OCI-LY1 (cell line): Measurements from ENCODE around the gene ZNF132.

Experiments
- H2AFZ ChIP-seq: fragments of 200-600 bp; sonication (generic), shearing (Covaris generic); 2 replicates; pipeline ENCODE4 v1.6.0; 2014; ENCODE audit warnings: antibody characterized with exemption, mild to moderate bottlenecking, low read length
- H3F3A ChIP-seq: fragments of 200-600 bp; sonication (generic), shearing (Covaris generic); 2 replicates; pipeline ENCODE4 v1.6.0; 2014; ENCODE audit warnings: mild to moderate bottlenecking, antibody characterized with exemption, low read length, moderate library complexity; ENCODE audit not compliant: insufficient read depth
- H3K27ac ChIP-seq: fragments of 200-600 bp; sonication (generic); 2 replicates; pipeline ENCODE4 v1.5.1; 2014; ENCODE audit warnings: low read length, mixed run types, mild to moderate bottlenecking, low read depth; ENCODE audit not compliant: poor library complexity, severe bottlenecking
- H3K27me3 ChIP-seq: fragments of 200-600 bp; sonication (generic); 2 replicates; pipeline ENCODE4 v1.6.0; 2014; ENCODE audit warnings: antibody characterized with exemption, mild to moderate bottlenecking, low read length, moderate library complexity; ENCODE audit not compliant: insufficient read depth
- H3K36me3 ChIP-seq: fragments of 200-600 bp; sonication (generic); 2 replicates; pipeline ENCODE4 v1.6.1; 2014; ENCODE audit warnings: mild to moderate bottlenecking, antibody characterized with exemption, low read length, moderate library complexity, mixed read lengths; ENCODE audit not compliant: insufficient read depth
- H3K4me1 ChIP-seq: fragments of 200-600 bp; sonication (generic); 2 replicates; pipeline ENCODE4 v1.5.1; 2014; ENCODE audit warnings: mild to moderate bottlenecking, low read length, moderate library complexity; ENCODE audit not compliant: insufficient read depth, severe bottlenecking
- H3K4me2 ChIP-seq: fragments of 200-600 bp; sonication (generic), shearing (Covaris generic); 2 replicates; pipeline ENCODE4 v1.6.1; 2014; ENCODE audit warnings: low read length
- H3K4me3 ChIP-seq: fragments of 200-600 bp; sonication (generic); 2 replicates; pipeline ENCODE4 v1.5.1; 2014; ENCODE audit warnings: low read length, low read depth, mild to moderate bottlenecking, mixed read lengths; ENCODE audit not compliant: poor library complexity, severe bottlenecking
- H3K79me2 ChIP-seq: fragments of 200-600 bp; shearing (Covaris generic); 2 replicates; pipeline ENCODE4 v1.6.1; 2016; ENCODE audit warnings: mixed run types, low read length, mixed read lengths; ENCODE audit not compliant: insufficient read depth
- H3K9ac ChIP-seq: fragments of 200-600 bp; sonication (generic), shearing (Covaris generic); 2 replicates; pipeline ENCODE4 v1.6.1; 2014; ENCODE audit warnings: mild to moderate bottlenecking, low read length, mixed read lengths
- H3K9me2 ChIP-seq: fragments of 200-600 bp; sonication (generic), shearing (Covaris generic); 2 replicates; pipeline ENCODE4 v1.6.1; 2014; ENCODE audit warnings: low read depth, mild to moderate bottlenecking, low read length, mixed read lengths
- H3K9me3 ChIP-seq: fragments of 200-600 bp; shearing (Covaris generic); 2 replicates; pipeline ENCODE4 v1.6.1; 2014; ENCODE audit warnings: low read length, mixed read lengths
- H4K20me1 ChIP-seq: fragments of 200-600 bp; sonication (generic), shearing (Covaris generic); 2 replicates; pipeline ENCODE4 v1.6.0; 2016; ENCODE audit warnings: mild to moderate bottlenecking, low read length; ENCODE audit not compliant: insufficient read depth
- CTCF ChIP-seq: fragments of 200-600 bp; sonication (generic), shearing (Covaris generic); IDR thresholded peaks from 2 replicates; pipeline ENCODE4 v1.5.1; 2017; ENCODE audit warnings: mild to moderate bottlenecking, antibody characterized with exemption, low read length, moderate library complexity, mixed read lengths
- EZH2 ChIP-seq: fragments of 200-600 bp; sonication (generic), shearing (Covaris generic); IDR thresholded peaks from 2 replicates; pipeline ENCODE4 v1.8.0; 2017; ENCODE audit warnings: borderline replicate concordance, mixed run types, mild to moderate bottlenecking, antibody characterized with exemption, low read length, moderate library complexity, mixed read lengths

The ZNF132 gene

GRCh38 chr19:58468216-58468839, 28.4 kb upstream of the ZNF132 start:
- Histone ChIP-seq H2AFZ (no peak overlapping the region), H3K9me3 (no peaks in the 10 kb centered on the region), H4K20me1 (no peaks in the 10 kb centered on the region), H3K9ac (peak overlapping the region; percentile 50; the same call in 1 of the 2 replicates), H3K27me3 (no peaks in the 10 kb centered on the region), H3K36me3 (peaks cover 36% of the 10 kb centered on the region), H3F3A (no peaks in the 10 kb centered on the region), H3K79me2 (no peaks in the 10 kb centered on the region; the same call in 1 of the 2 replicates), H3K4me1 (peaks cover 22% of the 10 kb centered on the region), H3K4me2 (peak overlapping the region; percentile 78), H3K9me2 (no peaks in the 10 kb centered on the region), H3K27ac (no peak overlapping the region), H3K4me3 (peak overlapping the region; percentile 79)
- no peak for TF ChIP-seq EZH2
- TF ChIP-seq CTCF = no peak

GRCh38 chr19:58466760-58467589, 27.0 kb upstream of the ZNF132 start, which contains the start of gene ZNF324:
ZNF324 (plus strand) TSS chr19:58467080; CDS start chr19:58469186, 2,106 bp downstream.
- Histone ChIP-seq H3K4me3 (peak within 1 kb of the TSS; percentile 79), H3K9me3 (no peaks in the 10 kb centered on the region), H3K9ac (peak within 1 kb of the TSS; percentile 76), H3K4me2 (peak within 1 kb of the TSS; percentile 78), H3K27me3 (no peaks in the 10 kb centered on the region), H4K20me1 (no peaks in the 10 kb centered on the region), H3F3A (no peaks in the 10 kb centered on the region; the same call in 1 of the 2 replicates), H2AFZ (0 out of 2 replicates have a peak within 1 kb of the TSS, but pooled peaks have one; percentile 22), H3K79me2 (no peaks in the 10 kb centered on the region; the same call in 1 of the 2 replicates), H3K4me1 (peaks cover 22% of the 10 kb centered on the region), H3K9me2 (no peaks in the 10 kb centered on the region), H3K36me3 (peaks cover 22% of the 10 kb centered on the region), H3K27ac (no peak within 1 kb of the TSS)
- TF ChIP-seq EZH2 (no peak), CTCF (no peak)

GRCh38 chr19:58466089-58466759, 26.3 kb upstream of the ZNF132 start:
- 0 out of 2 replicates have a peak overlapping the region, but pooled peaks have one; percentile 22 for H2AFZ ChIP-seq
- no peak overlapping the region for H3K27ac ChIP-seq
- H3K4me3 ChIP-seq = peak overlapping the region; percentile 79
- TF ChIP-seq EZH2 = no peak
- no peak for TF ChIP-seq CTCF
- no peaks in the 10 kb centered on the region for H4K20me1 ChIP-seq
- H3K9me2 ChIP-seq = no peaks in the 10 kb centered on the region
- no peaks in the 10 kb centered on the region; the same call in 1 of the 2 replicates for H3K79me2 ChIP-seq
- peak overlapping the region; percentile 78 for H3K4me2 ChIP-seq
- H3K4me1 ChIP-seq = peaks cover 22% of the 10 kb centered on the region
- no peaks in the 10 kb centered on the region for H3K27me3 ChIP-seq
- peaks cover 18% of the 10 kb centered on the region for H3K36me3 ChIP-seq
- peak overlapping the region; percentile 52; the same call in 1 of the 2 replicates for H3K9ac ChIP-seq
- H3F3A ChIP-seq = no peaks in the 10 kb centered on the region; the same call in 1 of the 2 replicates
- no peaks in the 10 kb centered on the region for H3K9me3 ChIP-seq
